HepG2 (cell line): Measurements from ENCODE around the gene NFKBIA. TPM values are rescaled to one million over a fixed set of nuclear protein-coding genes. Genes with fewer than 3 reads are reported as not detected.

Experiments used
- ATRX ChIP-seq: sonication (generic); formaldehyde crosslinking; IDR thresholded peaks from 2 replicates; pipeline ENCODE4 v1.4.0; 2020; ENCODE audit warnings: missing genetic modification reagents, borderline replicate concordance
- CREB3 ChIP-seq: sonication (generic); formaldehyde crosslinking; IDR thresholded peaks from 2 replicates; pipeline ENCODE4 v1.5.0; 2020; ENCODE audit warnings: missing genetic modification reagents
- CTCF ChIP-seq: sonication (generic); formaldehyde crosslinking; IDR thresholded peaks from 2 replicates; pipeline ENCODE4 v1.5.0; 2020; ENCODE audit warnings: mild to moderate bottlenecking, missing genetic modification reagents, moderate library complexity
- DMAP1 ChIP-seq: IDR thresholded peaks from 2 replicates; pipeline ENCODE4 v1.6.1; 2016
- ELF4 ChIP-seq: sonication (generic); formaldehyde crosslinking; IDR thresholded peaks from 2 replicates; pipeline ENCODE4 v1.5.0; 2020; ENCODE audit warnings: missing genetic modification reagents, mild to moderate bottlenecking, moderate library complexity, borderline replicate concordance
- ESRRA ChIP-seq: sonication (generic); formaldehyde crosslinking; IDR thresholded peaks from 2 replicates; pipeline ENCODE4 v1.5.1; 2020; ENCODE audit warnings: mild to moderate bottlenecking, low read depth, missing genetic modification reagents
- FOXA1 ChIP-seq, 2 experiments: fragments of 450-650 bp in 1 of 2; sonication (generic) in 1 of 2; formaldehyde crosslinking in 1 of 2; IDR thresholded peaks; 2 replicates each; pipeline versions ENCODE4 v1.4.0 to v1.6.1; 2016 to 2020; ENCODE audit warnings: missing genetic modification reagents in 1 of 2
- FOXO4 ChIP-seq: sonication (generic); formaldehyde crosslinking; conservative IDR thresholded peaks from 2 replicates; pipeline ENCODE4 v1.8.1; 2023; ENCODE audit warnings: missing genetic modification reagents
- MEF2D ChIP-seq: sonication (generic); formaldehyde crosslinking; IDR thresholded peaks from 2 replicates; pipeline ENCODE4 v1.5.1; 2020; ENCODE audit warnings: mild to moderate bottlenecking, missing genetic modification reagents
- XRCC5 ChIP-seq: fragments of 200-400 bp; formaldehyde crosslinking; optimal IDR thresholded peaks from 2 replicates; pipeline ENCODE3; 2017; ENCODE audit warnings: mild to moderate bottlenecking, low read length
- ZBTB4 ChIP-seq: sonication (generic); formaldehyde crosslinking; IDR thresholded peaks from 2 replicates; pipeline ENCODE4 v1.4.0; 2020; ENCODE audit warnings: missing genetic modification reagents, mild to moderate bottlenecking, borderline replicate concordance
- ZFAT ChIP-seq: sonication (generic); formaldehyde crosslinking; conservative IDR thresholded peaks from 2 replicates; pipeline ENCODE4 v1.8.1; 2023; ENCODE audit warnings: missing genetic modification reagents, inconsistent platforms
- ZNF180 ChIP-seq: sonication (generic); formaldehyde crosslinking; IDR thresholded peaks from 2 replicates; pipeline ENCODE4 v1.4.0; 2020; ENCODE audit warnings: low read depth, missing genetic modification reagents, borderline replicate concordance
- ZNF878 ChIP-seq: sonication (generic); formaldehyde crosslinking; IDR thresholded peaks from 2 replicates; pipeline ENCODE4 v1.8.1; 2023; ENCODE audit warnings: mild to moderate bottlenecking, missing genetic modification reagents, moderate library complexity
- polyA plus RNA-seq, 8 experiments: library from polyadenylated mRNA; depleted of rRNA in 3 of 8; stranded (reverse) in 7 of 8; unstranded in 1 of 8; fragments of >200 nt; fragmentation: Illumina TruSeq in 4 of 8; extraction: Trizol in 4 of 8; gene quantifications; 2 replicates each; pipeline versions ENCODE4 v1.2.1 to v1.2.3, GENCODE V29; 2011 to 2016; ENCODE audit warnings: low read depth in 4 of 8, missing spikeins in 1 of 8, mixed read lengths in 1 of 8; ENCODE audit not compliant: insufficient read depth in 1 of 8
- total RNA-seq, 5 experiments: library from RNA; depleted of rRNA; stranded (reverse); fragments of >200 nt; fragmentation: Illumina TruSeq; extraction: Trizol; gene quantifications; 2 replicates each; pipeline ENCODE4 v1.2.3, GENCODE V29; 2016; ENCODE audit warnings: low read depth in 1 of 5
- TF ChIP-seq, protein P1 (sequence below): sonication (generic); formaldehyde crosslinking; IDR thresholded peaks from 2 replicates; pipeline ENCODE4 v1.4.0; 2020; ENCODE audit warnings: low read depth, mild to moderate bottlenecking, missing genetic modification reagents
- TF ChIP-seq, protein P2 (sequence below): sonication (generic); formaldehyde crosslinking; IDR thresholded peaks from 2 replicates; pipeline ENCODE4 v1.5.1; 2020; ENCODE audit warnings: mild to moderate bottlenecking, missing genetic modification reagents

The NFKBIA gene
- total and polyA plus RNA-seq, 2 of the 13 experiments (the other 11 are each of a cell fraction or from before 2014, with no cell fraction given): 197 to 319 TPM

DNA sequence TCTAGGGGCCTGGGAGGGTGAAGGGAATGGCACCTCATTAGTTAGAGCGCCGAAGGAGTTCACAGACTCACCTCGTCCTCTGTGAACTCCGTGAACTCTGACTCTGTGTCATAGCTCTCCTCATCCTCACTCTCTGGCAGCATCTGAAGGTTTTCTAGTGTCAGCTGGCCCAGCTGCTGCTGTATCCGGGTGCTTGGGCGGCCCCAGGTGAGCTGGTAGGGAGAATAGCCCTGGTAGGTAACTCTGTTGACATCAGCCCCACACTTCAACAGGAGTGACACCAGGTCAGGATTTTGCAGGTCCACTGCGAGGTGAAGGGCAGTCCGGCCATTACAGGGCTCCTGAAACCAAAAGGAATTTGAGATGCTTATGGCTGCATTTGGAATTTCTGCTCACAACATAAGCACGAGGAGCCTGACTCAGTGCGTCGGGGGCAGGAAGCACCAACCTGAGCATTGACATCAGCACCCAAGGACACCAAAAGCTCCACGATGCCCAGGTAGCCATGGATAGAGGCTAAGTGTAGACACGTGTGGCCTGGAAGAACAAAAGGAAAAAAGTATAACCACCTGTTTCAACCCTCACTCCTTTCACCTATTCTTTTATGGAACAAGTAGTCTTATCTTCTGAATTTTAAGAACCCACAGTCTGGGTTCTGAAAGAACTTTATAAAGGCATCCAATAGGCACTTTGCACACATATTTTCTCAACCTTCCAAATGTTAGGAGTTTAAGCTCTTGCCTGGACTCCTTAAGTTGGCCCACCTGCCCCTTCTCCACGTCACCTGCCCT, 2.0 kb downstream of the NFKBIA start (continued):
- TF ChIP-seq, protein P1, sequence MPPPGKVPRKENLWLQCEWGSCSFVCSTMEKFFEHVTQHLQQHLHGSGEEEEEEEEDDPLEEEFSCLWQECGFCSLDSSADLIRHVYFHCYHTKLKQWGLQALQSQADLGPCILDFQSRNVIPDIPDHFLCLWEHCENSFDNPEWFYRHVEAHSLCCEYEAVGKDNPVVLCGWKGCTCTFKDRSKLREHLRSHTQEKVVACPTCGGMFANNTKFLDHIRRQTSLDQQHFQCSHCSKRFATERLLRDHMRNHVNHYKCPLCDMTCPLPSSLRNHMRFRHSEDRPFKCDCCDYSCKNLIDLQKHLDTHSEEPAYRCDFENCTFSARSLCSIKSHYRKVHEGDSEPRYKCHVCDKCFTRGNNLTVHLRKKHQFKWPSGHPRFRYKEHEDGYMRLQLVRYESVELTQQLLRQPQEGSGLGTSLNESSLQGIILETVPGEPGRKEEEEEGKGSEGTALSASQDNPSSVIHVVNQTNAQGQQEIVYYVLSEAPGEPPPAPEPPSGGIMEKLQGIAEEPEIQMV: no peak; the same call in 1 of the 2 replicates
- TF ChIP-seq CREB3 (CRISPR knock-in tag) (no peak), ZNF878 (CRISPR knock-in tag) (no peak), ZNF180 (CRISPR knock-in tag) (no peak), MEF2D (CRISPR knock-in tag) (no peak), DMAP1 (CRISPR knock-in tag) (no peak), FOXA1 (IDR thresholded peaks at IDR 0.05) (no peak), FOXA1 (CRISPR knock-in tag; IDR thresholded peaks at IDR 0.05) (no peak), CTCF (CRISPR knock-in tag) (no peak), ESRRA (no peak), ZBTB4 (no peak), ZFAT (no peak), ATRX (CRISPR knock-in tag) (no peak), ELF4 (CRISPR knock-in tag) (no peak), FOXO4 (CRISPR knock-in tag) (no peak), XRCC5 (peak; percentile 10)
- TF ChIP-seq, protein P2, sequence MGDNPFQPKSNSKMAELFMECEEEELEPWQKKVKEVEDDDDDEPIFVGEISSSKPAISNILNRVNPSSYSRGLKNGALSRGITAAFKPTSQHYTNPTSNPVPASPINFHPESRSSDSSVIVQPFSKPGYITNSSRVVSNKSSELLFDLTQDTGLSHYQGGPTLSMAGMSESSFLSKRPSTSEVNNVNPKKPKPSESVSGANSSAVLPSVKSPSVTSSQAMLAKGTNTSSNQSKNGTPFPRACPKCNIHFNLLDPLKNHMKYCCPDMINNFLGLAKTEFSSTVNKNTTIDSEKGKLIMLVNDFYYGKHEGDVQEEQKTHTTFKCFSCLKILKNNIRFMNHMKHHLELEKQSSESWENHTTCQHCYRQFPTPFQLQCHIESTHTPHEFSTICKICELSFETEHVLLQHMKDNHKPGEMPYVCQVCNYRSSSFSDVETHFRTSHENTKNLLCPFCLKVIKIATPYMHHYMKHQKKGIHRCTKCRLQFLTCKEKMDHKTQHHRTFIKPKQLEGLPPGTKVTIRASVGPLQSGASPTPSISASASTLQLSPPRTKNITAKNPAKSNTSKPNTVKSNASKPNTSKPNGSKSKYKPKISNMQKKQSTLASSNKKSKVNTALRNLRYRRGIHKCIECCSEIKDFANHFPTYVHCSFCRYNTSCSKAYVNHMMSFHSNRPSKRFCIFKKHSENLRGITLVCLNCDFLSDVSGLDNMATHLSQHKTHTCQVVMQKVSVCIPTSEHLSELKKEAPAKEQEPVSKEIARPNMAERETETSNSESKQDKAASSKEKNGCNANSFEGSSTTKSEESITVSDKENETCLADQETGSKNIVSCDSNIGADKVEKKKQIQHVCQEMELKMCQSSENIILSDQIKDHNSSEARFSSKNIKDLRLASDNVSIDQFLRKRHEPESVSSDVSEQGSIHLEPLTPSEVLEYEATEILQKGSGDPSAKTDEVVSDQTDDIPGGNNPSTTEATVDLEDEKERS (CRISPR knock-in tag): no peak
